DOHH2 (cell line): ENCODE results near the gene SPDYE9.
"Not testable (repeated sequence)": the region's sequence is repeated elsewhere in the genome, so short reads cannot be mapped to it uniquely, and the experiment has no call there.

Experiments
- H3F3A ChIP-seq: fragments of 200-600 bp; sonication (generic), shearing (Covaris generic); 2 replicates; pipeline ENCODE4 v1.6.0; 2016; ENCODE audit warnings: antibody characterized with exemption, mild to moderate bottlenecking; ENCODE audit not compliant: control insufficient read depth, insufficient read depth
- H3K27ac ChIP-seq: fragments of 200-600 bp; sonication (generic); 2 replicates; pipeline ENCODE4 v1.5.1; 2014; ENCODE audit warnings: low read depth, mild to moderate bottlenecking, low read length, moderate library complexity
- H3K27me3 ChIP-seq: fragments of 200-600 bp; sonication (generic); 2 replicates; pipeline ENCODE4 v1.6.1; 2014; ENCODE audit warnings: mild to moderate bottlenecking, low read length, mixed read lengths; ENCODE audit not compliant: control insufficient read depth
- H3K36me3 ChIP-seq: fragments of 200-600 bp; sonication (generic); 2 replicates; pipeline ENCODE4 v1.6.1; 2014; ENCODE audit warnings: mild to moderate bottlenecking, low read length, moderate library complexity, mixed read lengths; ENCODE audit not compliant: control insufficient read depth
- H3K4me1 ChIP-seq: fragments of 200-600 bp; sonication (generic); 2 replicates; pipeline ENCODE4 v1.6.1; 2014; ENCODE audit warnings: mild to moderate bottlenecking, low read length, mixed read lengths; ENCODE audit not compliant: control insufficient read depth
- H3K4me2 ChIP-seq: fragments of 200-600 bp; sonication (generic); 2 replicates; pipeline ENCODE4 v1.6.0; 2014; ENCODE audit warnings: mild to moderate bottlenecking, low read length, moderate library complexity
- H3K4me3 ChIP-seq: fragments of 200-600 bp; sonication (generic); 2 replicates; pipeline ENCODE4 v1.5.1; 2014; ENCODE audit warnings: mild to moderate bottlenecking, low read length, mixed read lengths
- H3K79me2 ChIP-seq: fragments of 200-600 bp; sonication (generic); 2 replicates; pipeline ENCODE4 v1.6.1; 2014; ENCODE audit warnings: mild to moderate bottlenecking, low read length, mixed read lengths; ENCODE audit not compliant: control insufficient read depth
- H3K9me2 ChIP-seq: fragments of 200-600 bp; sonication (generic); replicated peaks from 2 replicates; pipeline ENCODE4 v1.6.1; 2014; ENCODE audit warnings: mild to moderate bottlenecking, low read length, mixed read lengths; ENCODE audit not compliant: control insufficient read depth
- H3K9me3 ChIP-seq: fragments of 200-600 bp; sonication (generic); 2 replicates; pipeline ENCODE4 v1.6.1; 2014; ENCODE audit warnings: antibody characterized with exemption, low read length, mixed read lengths; ENCODE audit not compliant: control insufficient read depth, insufficient read depth
- H4K20me1 ChIP-seq: fragments of 200-600 bp; sonication (generic); 2 replicates; pipeline ENCODE4 v1.6.0; 2014; ENCODE audit warnings: low read depth, mild to moderate bottlenecking, antibody characterized with exemption, low read length, moderate library complexity; ENCODE audit not compliant: control insufficient read depth, insufficient read depth

SPDYE9 gene

DNA sequence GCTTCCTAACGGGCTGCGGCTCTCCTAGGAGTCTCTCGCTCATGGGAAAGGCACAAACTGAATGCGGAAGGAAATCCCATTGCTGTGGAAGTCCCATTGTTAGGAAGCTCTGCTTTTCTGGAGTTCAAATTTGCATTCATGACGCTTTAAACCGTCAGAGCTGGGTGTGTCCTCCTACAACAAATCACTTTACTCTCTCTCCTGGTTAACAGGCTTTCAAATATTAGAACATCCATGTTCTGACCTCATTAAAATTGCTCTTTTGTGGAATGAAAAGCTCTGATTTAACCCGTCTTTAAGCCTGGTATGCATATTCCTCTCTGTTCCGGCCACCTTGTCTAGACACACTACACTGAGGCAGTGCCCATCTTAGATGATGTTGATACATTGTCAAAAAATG is at the start of gene SPDYE9:
TSS of gene SPDYE9 (minus strand) at position 101 of the 400 bp plus-strand sequence. CDS start 1,800 bp downstream, outside the sequence.
- H3K79me2 ChIP-seq, H3F3A ChIP-seq, H3K4me2 ChIP-seq, H3K9me2 ChIP-seq, H3K9me3 ChIP-seq, H4K20me1 ChIP-seq, H3K27ac ChIP-seq, H3K4me1 ChIP-seq, H3K4me3 ChIP-seq, H3K27me3 ChIP-seq, H3K36me3 ChIP-seq: not testable (repeated sequence)

GRCh38 chr7:73134866-73135265 is 49.0 kb upstream of the SPDYE9 start:
- not testable (repeated sequence) for H3K27ac ChIP-seq, H3K79me2 ChIP-seq, H3K4me2 ChIP-seq, H3K36me3 ChIP-seq, H3K27me3 ChIP-seq, H3F3A ChIP-seq, H3K4me1 ChIP-seq, H3K9me2 ChIP-seq, H3K9me3 ChIP-seq, H3K4me3 ChIP-seq, H4K20me1 ChIP-seq

DNA sequence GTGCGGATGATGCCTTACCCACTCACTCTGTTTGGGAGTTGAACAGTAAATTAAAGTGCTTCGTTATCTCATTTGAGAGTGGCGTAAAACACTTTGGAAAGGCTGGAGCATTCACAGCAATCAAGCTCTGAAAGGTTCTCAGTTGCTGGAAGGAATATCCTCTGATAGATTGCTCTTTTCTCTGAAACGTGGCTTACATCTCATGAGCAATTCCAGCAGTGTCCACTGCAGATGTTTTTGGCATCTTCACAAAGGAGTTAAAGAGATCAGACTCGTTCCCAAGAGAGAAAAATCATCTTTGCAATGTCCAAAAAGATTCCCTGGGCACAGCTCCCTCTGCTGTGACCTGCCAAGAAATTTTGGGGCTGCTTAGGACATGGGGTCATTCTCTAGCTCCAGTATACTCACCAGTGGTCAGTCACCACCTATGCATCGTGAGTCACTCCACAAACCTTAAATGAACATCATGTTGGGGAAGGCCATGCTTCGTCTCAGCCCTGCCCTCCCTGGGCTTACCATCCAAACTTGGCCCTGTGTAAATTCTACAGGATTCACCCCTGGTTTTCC is 46.9 kb upstream of the SPDYE9 start:
- not testable (repeated sequence) for H3K4me2 ChIP-seq, H4K20me1 ChIP-seq, H3K27me3 ChIP-seq, H3F3A ChIP-seq, H3K27ac ChIP-seq, H3K36me3 ChIP-seq, H3K9me3 ChIP-seq, H3K4me1 ChIP-seq, H3K9me2 ChIP-seq, H3K4me3 ChIP-seq, H3K79me2 ChIP-seq

DNA sequence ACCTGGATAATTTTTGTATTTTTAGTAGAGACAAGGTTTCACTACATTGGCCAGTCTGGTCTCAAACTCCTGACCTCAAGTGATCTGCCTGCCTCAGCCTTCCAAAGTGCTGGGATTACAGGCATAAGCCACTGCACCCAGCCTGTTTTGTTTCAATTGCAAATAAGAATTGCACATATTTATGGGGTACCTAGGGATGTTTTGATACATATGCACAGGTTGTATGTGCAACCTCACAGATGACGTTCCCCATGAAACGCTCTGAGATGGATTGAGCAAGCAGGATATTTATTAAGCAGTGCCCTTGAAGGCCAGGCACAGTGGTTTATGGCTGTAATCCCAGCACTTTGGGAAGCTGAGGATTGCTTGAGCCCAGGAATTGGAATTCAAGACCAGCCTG is 44.8 kb upstream of the SPDYE9 start:
- H3F3A ChIP-seq, H3K27ac ChIP-seq, H4K20me1 ChIP-seq, H3K4me3 ChIP-seq, H3K4me1 ChIP-seq, H3K9me3 ChIP-seq, H3K36me3 ChIP-seq, H3K4me2 ChIP-seq, H3K27me3 ChIP-seq, H3K9me2 ChIP-seq, H3K79me2 ChIP-seq: not testable (repeated sequence)

- H3K27me3 ChIP-seq, H3K9me2 ChIP-seq, H3K9me3 ChIP-seq, H3K4me3 ChIP-seq, H3K4me1 ChIP-seq, H3F3A ChIP-seq, H3K4me2 ChIP-seq, H3K36me3 ChIP-seq, H3K27ac ChIP-seq, H3K79me2 ChIP-seq, H4K20me1 ChIP-seq: not testable (repeated sequence)
Observed at GRCh38 chr7:73124126-73124525, 38.3 kb upstream of the SPDYE9 start.

DNA sequence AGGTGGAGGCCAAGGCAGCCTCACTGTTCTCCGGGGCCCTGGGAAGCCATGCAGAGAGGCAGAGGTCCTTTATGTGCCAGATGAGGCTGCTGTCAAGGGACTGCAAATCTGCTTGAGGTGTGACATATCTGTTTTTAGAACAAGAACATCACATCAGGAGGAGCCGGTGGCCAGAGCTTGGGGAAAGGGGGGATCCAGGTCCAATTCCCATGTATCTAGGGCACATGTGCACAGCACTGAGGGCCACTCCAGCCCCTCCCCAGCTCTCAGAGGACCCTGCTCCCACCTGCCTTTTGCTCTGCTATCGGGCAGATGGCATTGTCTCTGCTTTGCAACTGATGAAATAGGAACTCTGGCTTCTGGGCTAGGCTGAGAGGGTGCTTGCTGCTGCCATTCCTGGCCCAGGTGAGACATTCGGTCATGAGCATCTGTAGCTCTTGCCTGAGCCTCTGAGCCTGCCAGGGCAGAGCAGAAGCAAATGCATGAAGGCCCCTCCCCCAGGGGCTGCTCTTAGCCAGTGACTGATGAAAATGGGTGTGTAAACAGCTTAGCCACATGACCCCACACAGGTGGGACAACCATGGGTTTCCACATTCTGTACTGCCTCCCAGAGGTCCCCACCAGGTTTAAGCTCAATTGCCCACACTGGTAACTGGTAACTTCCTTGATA is 37.1 kb upstream of the SPDYE9 start:
- not testable (repeated sequence) for H3F3A ChIP-seq, H3K4me3 ChIP-seq, H3K4me2 ChIP-seq, H3K27ac ChIP-seq, H3K4me1 ChIP-seq, H3K79me2 ChIP-seq, H3K27me3 ChIP-seq, H3K9me2 ChIP-seq, H3K36me3 ChIP-seq, H3K9me3 ChIP-seq, H4K20me1 ChIP-seq

DNA sequence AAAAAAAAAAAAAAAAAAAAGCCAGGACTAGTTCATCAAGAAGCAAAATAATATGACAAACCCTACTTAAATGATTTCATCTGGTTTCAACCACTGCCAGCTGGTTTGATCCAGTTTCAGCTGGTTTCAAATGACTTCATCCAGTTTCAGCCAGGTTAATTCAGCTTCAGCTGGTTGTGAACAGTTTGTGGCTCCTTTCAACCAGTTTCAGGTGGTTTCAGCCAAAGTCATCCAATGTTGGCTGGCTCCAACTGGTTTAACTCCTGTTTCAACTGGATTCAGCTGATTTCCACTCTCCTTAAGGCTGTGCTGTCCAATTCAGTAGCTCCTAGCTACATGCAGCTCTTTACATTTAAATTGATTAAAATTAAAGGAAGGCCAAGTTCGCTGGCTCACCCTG is 32.3 kb upstream of the SPDYE9 start:
- H3K27me3 ChIP-seq, H3K79me2 ChIP-seq, H4K20me1 ChIP-seq, H3K36me3 ChIP-seq, H3K4me3 ChIP-seq, H3K4me1 ChIP-seq, H3K9me3 ChIP-seq, H3F3A ChIP-seq, H3K4me2 ChIP-seq, H3K27ac ChIP-seq, H3K9me2 ChIP-seq: not testable (repeated sequence)

DNA sequence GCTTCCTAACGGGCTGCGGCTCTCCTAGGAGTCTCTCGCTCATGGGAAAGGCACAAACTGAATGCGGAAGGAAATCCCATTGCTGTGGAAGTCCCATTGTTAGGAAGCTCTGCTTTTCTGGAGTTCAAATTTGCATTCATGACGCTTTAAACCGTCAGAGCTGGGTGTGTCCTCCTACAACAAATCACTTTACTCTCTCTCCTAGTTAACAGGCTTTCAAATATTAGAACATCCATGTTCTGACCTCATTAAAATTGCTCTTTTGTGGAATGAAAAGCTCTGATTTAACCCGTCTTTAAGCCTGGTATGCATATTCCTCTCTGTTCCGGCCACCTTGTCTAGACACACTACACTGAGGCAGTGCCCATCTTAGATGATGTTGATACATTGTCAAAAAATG is 28.0 kb downstream of the SPDYE9 start, which contains the start of gene SPDYE11:
TSS of gene SPDYE11 (minus strand) at position 101 of the 400 bp plus-strand sequence. CDS start 1,800 bp downstream, outside the sequence.
- H4K20me1 ChIP-seq, H3K4me2 ChIP-seq, H3K27ac ChIP-seq, H3K9me2 ChIP-seq, H3K27me3 ChIP-seq, H3K4me3 ChIP-seq, H3K79me2 ChIP-seq, H3F3A ChIP-seq, H3K4me1 ChIP-seq, H3K9me3 ChIP-seq, H3K36me3 ChIP-seq: not testable (repeated sequence)
